Small intestine (tissue), 7 donors: ENCODE measurements around the gene KLHL20. TPM values are rescaled to one million over a fixed set of nuclear protein-coding genes. Genes with fewer than 3 reads are reported as not detected.
"Not testable (repeated sequence)": the region's sequence is repeated elsewhere in the genome, so short reads cannot be mapped to it uniquely, and the experiment has no call there.

Experiments used
- DNase-seq, 2 donors: peaks; one replicate each; pipeline versions ENCODE4 v3.0.0 to v3.0.0-alpha.2; 2013
- FAIRE-seq: peaks from 2 replicates; lab custom pipeline; 2012; peaks lifted over from hg19 to GRCh38; lab: Jason Lieb, UNC
- H3K27ac ChIP-seq, 3 donors: one replicate each; pipeline ENCODE4 v1.5.1; 2013; ENCODE audit warnings: low read length in 2 of 3, mild to moderate bottlenecking in 2 of 3, control low read depth in 1 of 3, inconsistent platforms in 1 of 3, low read depth in 1 of 3, moderate library complexity in 1 of 3
- H3K27me3 ChIP-seq, 3 donors: one replicate each; pipeline ENCODE4 v1.6.1; 2013; ENCODE audit warnings: low read length in 3 of 3, inconsistent platforms in 1 of 3; ENCODE audit not compliant: control insufficient read depth in 3 of 3, insufficient read depth in 3 of 3
- H3K36me3 ChIP-seq, 3 donors: one replicate each; pipeline ENCODE4 v1.6.1; 2013; ENCODE audit warnings: low read length in 3 of 3, inconsistent platforms in 1 of 3, low read depth in 1 of 3, mild to moderate bottlenecking in 1 of 3, moderate library complexity in 1 of 3; ENCODE audit not compliant: control insufficient read depth in 3 of 3, insufficient read depth in 2 of 3
- H3K4me1 ChIP-seq, 3 donors: one replicate each; pipeline ENCODE4 v1.6.1; 2013; ENCODE audit warnings: low read length in 2 of 3, inconsistent platforms in 1 of 3, low read depth in 1 of 3, mild to moderate bottlenecking in 1 of 3, moderate library complexity in 1 of 3; ENCODE audit not compliant: control insufficient read depth in 3 of 3, insufficient read depth in 2 of 3
- H3K4me3 ChIP-seq, 3 donors: one replicate each; pipeline ENCODE4 v1.5.1; 2013; ENCODE audit warnings: low read length in 3 of 3, control low read depth in 1 of 3, inconsistent platforms in 1 of 3, low read depth in 1 of 3, mild to moderate bottlenecking in 1 of 3, moderate library complexity in 1 of 3
- H3K9me3 ChIP-seq, 2 donors: one replicate each; pipeline ENCODE4 v1.6.1; 2013; ENCODE audit warnings: low read depth in 1 of 2, low read length in 1 of 2; ENCODE audit not compliant: control insufficient read depth in 2 of 2, insufficient read depth in 1 of 2
- WGBS, 3 donors: extraction: QIAGEN DNeasy Blood & Tissue Kit; methylation state at CpG; one replicate each; pipeline ENCODE4 v1.1.7; 2013; 5-methylcytosine and 5-hydroxymethylcytosine counted together
- polyA plus RNA-seq, 4 donors: library from polyadenylated mRNA; stranded (reverse) in 3 of 4; unstranded in 1 of 4; fragments of 200-250 nt in 3 of 4; fragments of 120-200 nt in 1 of 4; gene quantifications; one replicate each; pipeline versions ENCODE4 v1.2.1 to v1.2.3, GENCODE V29; 2013
- donor health status: healthy with polysubstance abuse.
- donor health status: control.
- donor health status: control.
- donor health status: Bipolar disorder and iron deficiency.
- donor health status: healthy.

The KLHL20 gene
- polyA plus RNA-seq, 4 donors, result 6.9 to 14.3 (median 8.6) TPM

GRCh38 chr1:173784997-173785396, 70.2 kb downstream of the KLHL20 start:
- H3K36me3 ChIP-seq, result peaks cover 6 to 20% (median 20%) of the 10 kb centered on the region in 3 donors
- no peak overlapping the region for H3K4me3 ChIP-seq
- H3K9me3 ChIP-seq, result no peaks in the 10 kb centered on the region
- WGBS, 3 donors, result 96% methylated on average over 7 of the region's 7 CpGs
- no peak for DNase-seq
- no peak for FAIRE-seq
- H3K4me1 ChIP-seq, result no peaks in the 10 kb centered on the region
- no peaks in the 10 kb centered on the region for H3K27me3 ChIP-seq
- no peak overlapping the region for H3K27ac ChIP-seq

GRCh38 chr1:173789841-173790240, 75.1 kb downstream of the KLHL20 start:
- Histone ChIP-seq H3K4me1 (no peaks in the 10 kb centered on the region), H3K27ac (no peak overlapping the region), H3K4me3 (no peak overlapping the region), H3K9me3 (no peaks in the 10 kb centered on the region), H3K27me3 (no peaks in the 10 kb centered on the region), H3K36me3 (peaks cover 0 to 7% (median 5%) of the 10 kb centered on the region in 3 donors)
- DNase-seq (no peak), FAIRE-seq (no peak)
- WGBS, 3 donors, result 96 to 98% (median 97%) methylated on average over 2 of the region's 2 CpGs

GRCh38 chr1:173798078-173798477, 83.3 kb downstream of the KLHL20 start:
- FAIRE-seq, result no peak

GRCh38 chr1:173799995-173800394, 85.2 kb downstream of the KLHL20 start:
- not testable (repeated sequence) for DNase-seq, FAIRE-seq, H3K9me3 ChIP-seq, H3K27ac ChIP-seq, H3K27me3 ChIP-seq, H3K4me1 ChIP-seq, H3K4me3 ChIP-seq, H3K36me3 ChIP-seq
- 94 to 100% (median 95%) methylated on average over 1 of the region's 1 CpG for WGBS, 3 donors

More at GRCh38 chr1:173798078-173798477, 83.3 kb downstream of the KLHL20 start:
- H3K4me3 ChIP-seq, result no peak overlapping the region
- H3K27me3 ChIP-seq, result no peaks in the 10 kb centered on the region
- H3K27ac ChIP-seq, result no peak overlapping the region
- DNase-seq, result no peak
- peaks cover 0 to 10% (median 0%) of the 10 kb centered on the region in 3 donors for H3K36me3 ChIP-seq
- H3K9me3 ChIP-seq, result no peaks in the 10 kb centered on the region
- H3K4me1 ChIP-seq, result no peaks in the 10 kb centered on the region

- Histone ChIP-seq H3K4me3 (no peak overlapping the region), H3K4me1 (no peaks in the 10 kb centered on the region), H3K36me3 (peaks cover 0 to 16% (median 4%) of the 10 kb centered on the region in 3 donors), H3K27ac (no peak overlapping the region), H3K9me3 (no peaks in the 10 kb centered on the region), H3K27me3 (no peaks in the 10 kb centered on the region)
- DNase-seq, result no peak
- no peak for FAIRE-seq
- 85 to 94% (median 87%) methylated on average over 2 of the region's 2 CpGs for WGBS, 3 donors
These were observed 88.2 kb downstream of the KLHL20 start for GRCh38 chr1:173802961-173803360.

- peaks cover 0 to 12% (median 0%) of the 10 kb centered on the region in 3 donors for H3K36me3 ChIP-seq
- not testable (repeated sequence) for H3K27me3 ChIP-seq, H3K9me3 ChIP-seq, H3K27ac ChIP-seq, H3K4me3 ChIP-seq, FAIRE-seq, H3K4me1 ChIP-seq, DNase-seq
- WGBS, 3 donors, result 97 to 99% (median 97%) methylated on average over 5 of the region's 5 CpGs
These were observed 98.9 kb downstream of the KLHL20 start for GRCh38 chr1:173813654-173814053.

- Histone ChIP-seq H3K4me1 (peaks cover 0 to 5% (median 0%) of the 10 kb centered on the region in 3 donors), H3K4me3 (no peak overlapping the region), H3K27me3 (no peaks in the 10 kb centered on the region), H3K27ac (no peak overlapping the region), H3K36me3 (peaks cover 0 to 5% (median 0%) of the 10 kb centered on the region in 3 donors), H3K9me3 (no peaks in the 10 kb centered on the region)
- DNase-seq (no peak), FAIRE-seq (no peak)
- 83 to 94% (median 87%) methylated on average over 1 of the region's 1 CpG for WGBS, 3 donors
These were observed 103.7 kb downstream of the KLHL20 start for GRCh38 chr1:173818459-173818858.

GRCh38 chr1:173821680-173822079, 106.9 kb downstream of the KLHL20 start:
- Histone ChIP-seq H3K27me3 (no peaks in the 10 kb centered on the region), H3K27ac (no peak overlapping the region), H3K9me3 (no peaks in the 10 kb centered on the region), H3K4me3 (no peak overlapping the region), H3K36me3 (peaks cover 0 to 5% (median 0%) of the 10 kb centered on the region in 3 donors), H3K4me1 (peaks cover 0 to 5% (median 0%) of the 10 kb centered on the region in 3 donors)
- DNase-seq (no peak), FAIRE-seq (no peak)
- 93 to 97% (median 95%) methylated on average over 4 of the region's 4 CpGs for WGBS, 3 donors

GRCh38 chr1:173823781-173824314, 109.1 kb downstream of the KLHL20 start:
- Histone ChIP-seq H3K4me3 (peak overlapping the region; percentile 56 to 76 (median 66)), H3K27ac (peak overlapping the region; percentile 2 to 95 (median 94)), H3K9me3 (no peaks in the 10 kb centered on the region), H3K27me3 (no peaks in the 10 kb centered on the region), H3K4me1 (peaks cover 0 to 5% (median 0%) of the 10 kb centered on the region in 3 donors), H3K36me3 (peaks cover 0 to 7% (median 0%) of the 10 kb centered on the region in 3 donors)
- FAIRE-seq, result no peak
- no peak for DNase-seq
- 0 to 1% (median 0%) methylated on average over 25 of the region's 25 CpGs for WGBS, 3 donors
